ENCODE results near the gene PXYLP1.

Gene PXYLP1

GRCh38 chr3:141330235-141330634 lies 98.6 kb downstream of the PXYLP1 start:
- DNase-seq = no peak

GRCh38 chr3:141330718-141331376 lies 99.2 kb downstream of the PXYLP1 start:
- DNase-seq = no peak

GRCh38 chr3:141331377-141332318 lies 100.0 kb downstream of the PXYLP1 start:
- DNase-seq = no peak

GRCh38 chr3:141332416-141332815 lies 100.8 kb downstream of the PXYLP1 start:
- no peak for DNase-seq

GRCh38 chr3:141333836-141334626 lies 102.4 kb downstream of the PXYLP1 start:
- no peak for DNase-seq

- DNase-seq = no peak
These were observed 103.1 kb downstream of the PXYLP1 start for GRCh38 chr3:141334627-141335250.

GRCh38 chr3:141335531-141336061 lies 104.0 kb downstream of the PXYLP1 start:
- DNase-seq = no peak

- DNase-seq = no peak
These were observed 105.3 kb downstream of the PXYLP1 start for GRCh38 chr3:141336672-141337522.

GRCh38 chr3:141337523-141337854 lies 105.9 kb downstream of the PXYLP1 start:
- DNase-seq = no peak

GRCh38 chr3:141337991-141338390 lies 106.4 kb downstream of the PXYLP1 start:
- no peak for DNase-seq

GRCh38 chr3:141338881-141339280 lies 107.3 kb downstream of the PXYLP1 start:
- no peak for DNase-seq

GRCh38 chr3:141341536-141341935 lies 109.9 kb downstream of the PXYLP1 start:
- DNase-seq = no peak

GRCh38 chr3:141342386-141342785 lies 110.8 kb downstream of the PXYLP1 start:
- DNase-seq = no peak

GRCh38 chr3:141343077-141343476 lies 111.5 kb downstream of the PXYLP1 start:
- no peak for DNase-seq

- DNase-seq = no peak
These were observed 112.2 kb downstream of the PXYLP1 start for GRCh38 chr3:141343865-141344271.
